GM19035 (cell line): ENCODE data around the gene ZNF699.
"Not testable (repeated sequence)": the region's sequence is repeated elsewhere in the genome, so short reads cannot be mapped to it uniquely, and the experiment has no call there.

Experiments used
- ATAC-seq: cut with Tn5 transposase; IDR thresholded peaks from one replicate; pipeline ENCODE4 v1.9.1; 2021; ENCODE audit not compliant: unreplicated experiment

ZNF699 gene

DNA sequence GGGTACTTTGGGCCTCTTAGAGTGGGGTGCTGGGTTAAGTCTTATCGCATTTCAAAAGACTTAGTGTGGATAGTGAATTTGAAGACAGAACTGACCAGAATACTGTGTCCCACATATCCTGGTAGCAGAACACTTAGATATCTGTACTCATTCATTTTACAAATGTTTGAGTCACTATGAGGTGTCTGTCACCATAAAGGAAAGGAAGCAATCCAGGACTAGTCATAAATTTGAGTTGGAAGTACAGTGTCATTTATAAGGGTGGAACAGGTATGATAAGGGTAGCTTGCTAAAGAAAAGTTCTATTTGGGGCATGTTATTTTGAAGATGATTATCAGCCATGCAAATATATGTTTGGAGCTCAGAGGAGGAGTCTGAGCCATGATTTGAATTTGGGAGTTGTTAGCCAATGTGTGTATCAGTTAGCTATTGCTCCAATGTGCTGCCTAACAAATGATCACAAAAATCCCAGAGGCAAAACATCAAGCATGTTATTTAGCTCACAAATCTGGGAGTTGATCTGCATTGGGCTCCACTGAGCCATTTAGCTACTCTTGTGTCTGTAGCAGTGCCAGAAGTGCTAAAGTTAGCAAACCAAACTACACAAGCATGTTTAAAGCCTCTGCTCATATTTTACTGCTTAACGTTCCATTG lies 20.3 kb downstream of the ZNF699 start:
- no peak for ATAC-seq

- ATAC-seq = not testable (repeated sequence)
Observed at GRCh38 chr19:9283485-9283884, 26.2 kb downstream of the ZNF699 start.

- no peak for ATAC-seq
Observed at GRCh38 chr19:9251236-9251635, 58.4 kb downstream of the ZNF699 start.

GRCh38 chr19:9250630-9251029 lies 59.0 kb downstream of the ZNF699 start, which contains the start of gene OR7E24:
OR7E24 (plus strand) TSS chr19:9250930; CDS start chr19:9251044, 114 bp downstream.
- no peak for ATAC-seq
